ENCODE results near the gene YY1.
"Not testable (repeated sequence)": the region's sequence is repeated elsewhere in the genome, so short reads cannot be mapped to it uniquely, and the experiment has no call there.

YY1 gene

GRCh38 chr14:100238419-100239210, at the start of gene YY1:
YY1 (plus strand) TSS chr14:100239144; CDS start chr14:100239245, 101 bp downstream.
- DNase-seq (ENCODE audit: low read depth): peak; percentile 99

GRCh38 chr14:100190126-100190525, 48.8 kb upstream of the YY1 start:
- DNase-seq (ENCODE audit: low read depth): no peak

GRCh38 chr14:100191584-100192249, 47.2 kb upstream of the YY1 start:
- DNase-seq (ENCODE audit: low read depth): no peak

- no peak for DNase-seq (ENCODE audit: low read depth)
Measured at GRCh38 chr14:100192250-100192671, 46.7 kb upstream of the YY1 start.

GRCh38 chr14:100192672-100193416, 46.1 kb upstream of the YY1 start:
- DNase-seq (ENCODE audit: low read depth): peak; percentile 99

GRCh38 chr14:100193417-100194357, 45.3 kb upstream of the YY1 start:
- DNase-seq (ENCODE audit: low read depth): peak; percentile 19

GRCh38 chr14:100199240-100199860, 39.6 kb upstream of the YY1 start:
- DNase-seq (ENCODE audit: low read depth): peak; percentile 29

GRCh38 chr14:100200311-100200710, 38.6 kb upstream of the YY1 start:
- DNase-seq (ENCODE audit: low read depth): no peak

GRCh38 chr14:100201701-100202100, 37.2 kb upstream of the YY1 start:
- no peak for DNase-seq (ENCODE audit: low read depth)

GRCh38 chr14:100202712-100203111, 36.2 kb upstream of the YY1 start:
- no peak for DNase-seq (ENCODE audit: low read depth)

- no peak for DNase-seq (ENCODE audit: low read depth)
Measured at GRCh38 chr14:100203146-100203545, 35.8 kb upstream of the YY1 start.

GRCh38 chr14:100203962-100204834, 34.7 kb upstream of the YY1 start:
- no peak for DNase-seq (ENCODE audit: low read depth)

- not testable (repeated sequence) for DNase-seq (ENCODE audit: low read depth)
Measured at GRCh38 chr14:100204835-100205167, 34.1 kb upstream of the YY1 start.

- not testable (repeated sequence) for DNase-seq (ENCODE audit: low read depth)
Measured at GRCh38 chr14:100207588-100207987, 31.4 kb upstream of the YY1 start.

- DNase-seq (ENCODE audit: low read depth): not testable (repeated sequence)
Measured at GRCh38 chr14:100208136-100208535, 30.8 kb upstream of the YY1 start.

- no peak for DNase-seq (ENCODE audit: low read depth)
Measured at GRCh38 chr14:100211366-100211765, 27.6 kb upstream of the YY1 start.

- DNase-seq (ENCODE audit: low read depth): no peak
Measured at GRCh38 chr14:100211893-100212292, 27.1 kb upstream of the YY1 start.

GRCh38 chr14:100212476-100213333, 26.2 kb upstream of the YY1 start:
- no peak for DNase-seq (ENCODE audit: low read depth)

- no peak for DNase-seq (ENCODE audit: low read depth)
Measured at GRCh38 chr14:100213587-100213955, 25.4 kb upstream of the YY1 start.
